HG03378 (cell line): ENCODE results near the gene WDFY2.
A peak's percentile ranks its signal among the peaks of the same experiment; 100 is the strongest.

Experiments used
- ATAC-seq: cut with Tn5 transposase; IDR thresholded peaks from one replicate; pipeline ENCODE4 v1.9.1; 2021; ENCODE audit warnings: mild to moderate bottlenecking, moderate library complexity; ENCODE audit not compliant: unreplicated experiment

WDFY2 gene

DNA sequence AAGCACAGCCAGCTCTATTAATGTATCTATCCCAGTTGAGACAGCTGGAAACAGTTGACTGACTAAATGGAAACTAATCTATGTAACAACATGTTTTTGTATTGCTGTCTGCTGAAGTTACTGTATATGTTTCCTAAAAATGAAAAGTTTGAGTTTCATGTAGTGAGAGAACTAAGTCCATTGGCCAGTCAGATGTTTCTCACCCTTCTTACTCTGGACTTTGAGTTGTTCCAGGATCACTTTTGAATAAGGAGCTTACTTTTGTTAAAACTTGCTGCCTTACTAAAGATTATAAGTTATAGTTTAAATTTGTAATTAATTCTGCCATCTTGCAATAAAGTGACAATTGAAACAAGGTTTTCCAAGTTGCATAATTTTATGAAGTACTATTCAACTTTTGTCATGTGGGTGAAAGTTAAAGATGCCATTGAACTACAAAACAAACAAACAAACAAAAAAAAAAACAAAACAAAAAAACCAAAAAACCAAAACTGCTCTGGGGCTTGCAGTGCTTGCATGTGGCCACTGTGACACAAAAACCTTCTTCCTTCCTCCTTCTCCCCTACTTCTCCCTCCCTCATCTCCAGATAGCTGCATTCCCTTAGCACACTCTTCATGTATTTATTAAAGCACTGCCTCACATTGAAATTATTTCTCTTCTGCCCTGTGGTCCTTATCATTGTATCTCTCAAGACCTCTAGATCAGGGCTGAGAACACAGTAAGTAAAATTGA is 15.3 kb downstream of the WDFY2 start:
- no peak for ATAC-seq

DNA sequence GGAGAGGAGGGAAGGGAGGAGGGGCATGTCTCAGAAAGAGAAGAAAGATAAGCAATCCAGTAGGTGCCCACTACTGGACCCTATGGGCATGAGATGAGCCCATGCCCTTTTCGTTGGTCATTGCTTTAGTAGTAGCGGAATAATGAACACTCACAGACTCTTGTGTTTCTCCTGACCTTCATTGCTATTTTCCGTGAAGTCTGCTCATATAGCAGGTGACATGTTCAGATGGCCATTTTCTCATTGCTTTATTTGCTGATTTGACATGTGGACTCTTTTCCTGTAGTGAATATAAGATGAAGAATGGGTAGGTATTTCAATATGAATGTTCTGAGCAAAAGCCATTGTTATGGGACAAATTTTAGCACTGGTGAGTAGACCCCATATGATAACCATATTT is 16.4 kb downstream of the WDFY2 start:
- no peak for ATAC-seq

DNA sequence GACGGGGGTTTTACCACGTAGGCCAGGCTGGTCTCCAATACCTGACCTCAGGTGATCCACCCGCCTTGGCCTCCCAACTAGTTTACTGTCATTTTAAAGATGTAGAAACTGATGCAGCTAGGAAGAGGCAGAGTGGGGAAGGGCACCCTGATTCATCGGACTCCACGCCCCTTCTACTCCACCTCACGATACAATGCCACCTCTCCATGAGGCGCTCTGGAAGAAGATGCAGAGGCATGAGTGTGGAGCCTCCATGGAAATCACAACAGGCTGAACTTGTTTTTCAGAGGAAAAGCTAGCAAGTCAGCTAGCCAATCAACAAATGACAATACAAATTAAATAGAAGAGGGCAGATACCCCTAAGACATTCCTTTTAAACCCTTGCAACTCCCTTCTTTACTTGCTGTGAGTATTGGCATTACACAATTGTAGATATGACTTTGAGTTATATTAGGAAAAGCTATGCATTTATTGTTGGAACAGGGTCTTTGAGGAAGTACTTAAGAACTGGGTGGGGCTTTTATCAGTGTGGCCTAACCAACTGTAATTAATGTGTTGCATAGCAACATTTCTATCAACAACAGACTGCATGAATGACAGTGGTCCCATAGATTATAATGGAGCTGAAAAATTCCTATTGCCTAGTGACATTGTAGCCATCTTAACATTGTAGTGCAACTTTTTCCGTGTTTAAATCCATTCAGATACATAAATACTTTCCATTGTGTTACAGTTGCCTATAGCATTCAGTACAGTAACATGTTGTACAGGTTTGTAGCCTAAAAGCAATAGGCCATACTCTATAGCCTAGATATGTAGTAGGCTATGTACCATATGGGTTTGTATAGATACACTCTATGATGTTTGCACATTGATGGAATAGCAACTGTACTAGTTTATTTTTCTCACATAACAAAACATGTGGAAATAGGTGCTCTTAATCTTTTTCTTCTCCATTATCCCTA is 17.6 kb downstream of the WDFY2 start:
- ATAC-seq: no peak

DNA sequence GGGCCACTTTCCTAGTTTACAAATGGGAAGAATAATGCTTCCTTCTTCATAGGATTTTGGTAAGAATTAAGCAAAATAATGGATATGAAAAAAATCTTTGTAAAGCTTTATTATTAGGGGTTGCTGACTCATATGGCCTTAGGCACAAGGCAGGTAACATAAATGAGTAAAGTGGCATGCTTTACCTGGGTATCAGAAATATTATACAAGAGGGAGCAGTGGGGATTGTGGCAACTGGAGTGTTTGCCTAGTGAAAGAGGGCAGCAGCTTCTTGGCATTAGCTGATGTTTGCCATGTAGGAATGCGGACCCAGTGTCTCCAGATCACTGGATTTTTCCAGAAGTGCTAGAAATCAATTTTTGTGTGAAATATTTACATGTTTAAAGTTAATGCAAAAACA is 19.5 kb downstream of the WDFY2 start:
- no peak for ATAC-seq

DNA sequence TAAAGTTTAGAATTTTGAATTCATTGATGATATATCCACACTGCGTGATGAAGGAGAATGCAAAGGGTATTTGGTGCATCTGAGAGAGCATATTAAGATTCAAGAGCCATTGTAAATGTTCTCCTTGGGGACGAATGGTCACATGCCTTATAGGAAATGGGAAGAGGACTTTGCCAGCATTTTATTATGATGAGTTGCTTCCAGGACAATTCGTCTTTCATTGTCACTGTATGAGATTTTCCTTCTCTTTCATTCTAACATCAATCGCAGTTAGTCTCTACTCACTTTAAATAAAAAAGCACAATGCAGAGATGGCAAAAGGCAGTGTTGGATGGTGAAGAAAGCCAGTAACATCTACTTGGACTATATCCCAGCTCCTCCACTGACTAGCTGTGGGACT is 21.4 kb downstream of the WDFY2 start:
- ATAC-seq: no peak

DNA sequence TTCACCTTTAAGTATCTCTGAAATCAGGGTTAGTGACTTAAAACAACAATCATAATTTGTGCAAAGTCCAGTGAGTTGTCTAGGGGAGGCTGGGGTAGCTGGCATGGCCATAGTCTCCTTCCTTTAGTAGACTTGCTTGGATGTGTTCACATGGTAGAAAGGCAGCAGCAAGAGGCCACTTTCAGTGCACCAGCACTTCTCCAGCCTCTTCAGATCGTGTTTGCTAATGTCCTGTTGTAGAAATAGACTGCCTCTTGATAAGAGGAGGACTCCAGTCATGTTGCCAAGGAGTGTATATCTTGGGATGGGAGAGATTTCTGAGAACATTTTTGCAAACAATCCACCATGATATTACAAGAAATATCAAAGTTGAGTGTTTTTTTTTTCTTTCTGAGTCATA is 22.9 kb downstream of the WDFY2 start:
- ATAC-seq: no peak

DNA sequence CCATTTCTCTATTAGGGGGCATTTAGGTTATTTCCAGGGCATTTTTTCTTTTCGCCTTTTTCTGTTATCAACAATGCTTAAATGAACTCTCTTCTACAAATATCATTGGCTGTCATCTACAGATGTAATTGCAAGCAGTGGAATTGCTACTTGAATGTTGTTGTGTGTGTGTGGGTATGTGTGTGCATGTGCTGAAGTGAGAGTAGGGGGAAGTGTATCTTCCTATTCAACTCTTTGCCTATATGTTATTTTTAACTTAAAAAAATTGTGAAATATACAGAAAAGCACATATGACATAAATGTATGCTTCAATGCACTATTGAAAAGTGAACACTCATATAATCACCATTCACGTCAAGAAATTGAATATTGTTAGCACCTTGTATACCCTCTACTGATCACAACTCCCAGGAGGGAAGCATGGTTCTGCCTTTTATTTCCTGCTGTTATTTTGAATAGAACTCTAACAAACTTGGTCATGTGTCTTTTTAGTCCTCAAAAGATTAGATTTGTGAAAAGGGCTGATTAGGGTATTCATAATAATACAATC is 24.7 kb downstream of the WDFY2 start:
- no peak for ATAC-seq

DNA sequence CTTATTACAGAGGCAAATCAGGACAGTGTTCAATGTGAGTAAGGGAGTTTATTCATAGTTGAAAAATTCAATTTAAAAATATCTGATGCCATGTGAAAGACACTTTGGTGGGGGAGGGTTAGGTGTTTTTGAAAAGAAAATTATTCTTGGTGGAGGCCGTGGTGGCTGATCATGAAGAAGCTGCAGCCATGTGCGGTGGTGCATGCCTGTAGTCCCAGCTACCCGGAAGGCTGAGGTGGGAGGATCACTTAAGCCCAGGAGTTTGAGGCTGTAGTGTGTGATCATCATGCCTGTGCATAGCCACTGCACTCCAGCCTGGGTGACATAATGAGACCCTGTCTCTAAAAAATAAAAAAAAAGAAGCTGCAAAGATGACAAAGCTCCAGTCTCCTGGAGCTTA is 28.6 kb downstream of the WDFY2 start:
- no peak for ATAC-seq

DNA sequence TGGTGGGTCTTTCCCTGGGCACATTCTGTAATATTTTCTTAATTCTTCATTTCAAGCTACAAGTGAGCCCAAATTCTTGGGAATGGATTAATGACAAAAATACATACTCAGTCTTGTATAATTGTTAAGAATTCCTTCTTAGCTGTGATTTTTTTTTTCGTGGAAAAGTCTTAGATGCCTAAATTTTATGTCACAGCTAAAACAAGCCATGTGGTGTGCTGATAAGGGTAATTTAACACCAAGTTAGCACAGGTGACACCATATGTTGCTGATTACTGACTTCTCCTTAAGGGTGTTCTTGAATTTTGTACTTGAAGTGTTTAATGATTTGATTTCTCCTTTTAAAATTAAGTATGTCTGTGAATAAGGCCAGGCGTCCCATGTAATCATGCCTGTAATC is 29.3 kb downstream of the WDFY2 start:
- ATAC-seq: no peak

DNA sequence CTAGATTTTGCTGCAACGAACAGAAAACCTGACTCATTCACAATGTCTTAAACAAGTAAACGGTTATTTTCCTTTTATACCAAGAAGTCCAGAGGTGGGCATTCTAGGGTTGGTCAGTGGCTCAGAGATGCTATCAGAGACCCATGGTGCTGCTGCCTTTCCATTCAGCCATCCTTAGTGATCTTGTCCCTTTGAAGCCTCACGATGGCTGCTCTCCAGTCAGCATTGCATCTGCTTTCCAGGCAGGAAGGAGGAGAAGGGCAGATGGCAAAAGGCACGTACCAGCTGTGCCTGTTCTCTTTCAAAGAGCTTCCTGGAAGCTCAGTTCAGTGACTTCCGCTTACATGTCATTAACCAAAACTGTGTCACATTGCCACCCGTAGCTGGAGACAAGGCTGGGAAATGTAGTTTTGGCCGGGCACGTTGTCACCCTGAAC is 30.1 kb downstream of the WDFY2 start:
- peak; percentile 88 for ATAC-seq

DNA sequence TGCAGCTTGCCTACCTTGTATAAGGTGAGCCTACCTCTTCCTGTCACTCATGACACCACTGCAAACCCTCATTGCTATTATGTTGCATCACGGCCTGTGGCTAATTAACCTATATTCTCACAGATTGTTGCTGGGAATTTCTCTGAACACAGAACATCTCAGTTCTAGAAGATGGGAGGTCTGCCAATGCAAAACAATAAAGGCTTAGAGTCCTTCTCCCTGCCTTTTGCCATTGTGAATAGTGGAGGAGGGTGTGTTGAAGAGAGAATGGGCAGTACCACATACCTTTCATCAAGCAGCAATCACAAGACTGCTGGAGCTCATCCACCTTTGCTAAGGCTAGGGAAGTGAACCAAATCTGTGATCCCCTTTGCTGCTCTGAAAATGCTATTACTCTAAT is 34.4 kb downstream of the WDFY2 start:
- ATAC-seq: no peak

DNA sequence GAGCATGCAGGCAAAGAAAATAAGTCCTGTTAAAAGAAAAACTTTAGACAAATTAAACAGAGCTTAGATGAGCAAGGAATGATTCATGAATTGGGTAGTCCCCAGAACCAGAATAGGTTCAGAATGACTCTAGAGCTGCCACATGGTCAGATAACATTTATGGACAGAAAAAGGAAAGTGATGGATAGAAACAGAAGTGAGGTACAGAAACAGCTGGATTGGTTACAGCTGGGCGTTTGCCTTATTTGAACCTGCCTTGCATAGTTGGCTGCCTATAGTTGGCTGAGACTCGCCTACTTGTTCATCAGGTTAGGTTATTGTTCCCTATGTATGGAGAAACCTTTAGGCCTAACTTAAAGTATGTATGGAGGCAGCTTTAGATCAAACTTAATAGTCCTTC is 35.4 kb downstream of the WDFY2 start:
- no peak for ATAC-seq

DNA sequence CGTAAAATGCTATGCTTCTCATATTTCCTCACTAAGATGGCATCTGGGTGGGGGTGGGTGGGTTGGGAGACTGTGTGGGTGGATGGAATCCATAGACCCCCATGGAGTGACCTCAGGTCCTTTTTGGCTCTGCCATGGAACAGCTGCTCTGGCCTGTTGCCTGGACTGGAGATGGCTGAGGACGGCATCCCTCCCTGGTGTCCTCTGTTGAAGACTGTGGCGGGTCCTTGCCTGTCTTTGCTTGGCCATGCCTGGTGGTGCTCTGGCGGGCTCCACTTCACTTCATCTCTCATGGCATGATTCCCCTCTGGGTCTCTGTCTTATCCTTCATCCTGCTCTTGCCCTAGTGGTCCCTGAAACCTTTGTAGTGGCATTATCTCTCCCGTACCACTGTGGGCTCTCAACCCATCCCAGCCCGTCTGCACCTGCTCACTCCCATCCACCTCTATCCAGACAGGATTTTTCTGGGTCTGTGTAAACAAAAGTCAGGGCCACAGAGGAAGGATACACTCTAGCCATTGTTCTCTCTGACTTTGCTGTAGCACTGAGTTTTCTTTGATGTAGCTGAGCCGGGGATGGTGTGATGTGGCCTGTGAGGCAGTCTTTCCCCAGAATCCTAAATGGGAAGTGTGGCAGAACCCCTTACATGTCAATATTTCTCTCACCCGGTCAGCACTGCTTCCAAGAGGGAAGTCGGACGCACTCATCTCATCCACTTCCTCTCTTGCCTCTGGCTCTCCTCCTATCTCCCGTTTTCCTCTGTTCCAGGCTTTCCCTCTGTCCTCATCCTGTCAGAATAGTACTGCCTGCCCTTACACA is 36.1 kb downstream of the WDFY2 start:
- ATAC-seq: no peak

DNA sequence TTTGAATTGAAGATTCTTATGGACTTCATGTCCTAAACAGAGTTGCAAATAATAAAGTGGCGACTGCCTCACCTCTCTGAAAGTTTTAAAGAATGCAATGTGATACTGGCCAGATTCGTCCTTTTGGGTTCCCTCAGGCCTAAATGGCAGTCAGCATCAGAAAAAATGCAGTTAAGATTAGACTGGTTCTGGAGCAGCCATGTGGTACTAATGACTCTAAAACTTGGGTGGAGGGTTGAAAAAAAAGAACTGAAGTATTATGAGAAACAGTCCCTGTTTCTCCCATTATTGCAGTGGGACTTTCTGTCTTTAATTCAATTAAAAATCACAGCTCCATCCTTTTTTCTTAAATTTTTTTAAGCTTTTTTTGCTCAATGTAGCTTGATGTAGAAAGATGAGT is 37.3 kb downstream of the WDFY2 start:
- ATAC-seq: no peak

DNA sequence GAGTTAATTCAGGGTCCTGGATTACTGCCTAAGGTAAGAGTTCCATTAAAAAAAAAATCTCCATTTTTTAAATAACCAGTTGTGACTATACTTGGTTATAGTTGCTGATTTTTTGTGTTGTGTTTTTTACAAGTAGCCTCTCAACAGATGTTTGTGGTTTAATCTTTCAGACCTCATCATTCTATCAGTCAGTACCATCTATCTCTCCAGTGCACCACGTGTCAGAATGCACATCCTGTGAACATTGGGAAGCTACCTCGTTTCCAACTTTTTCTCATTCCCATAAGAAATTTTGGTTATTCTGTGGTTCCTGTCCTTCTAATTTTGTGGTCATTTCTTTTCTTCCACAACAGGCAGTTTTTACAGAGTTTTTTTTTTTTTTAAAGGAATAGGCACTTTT is 39.2 kb downstream of the WDFY2 start:
- ATAC-seq: no peak

DNA sequence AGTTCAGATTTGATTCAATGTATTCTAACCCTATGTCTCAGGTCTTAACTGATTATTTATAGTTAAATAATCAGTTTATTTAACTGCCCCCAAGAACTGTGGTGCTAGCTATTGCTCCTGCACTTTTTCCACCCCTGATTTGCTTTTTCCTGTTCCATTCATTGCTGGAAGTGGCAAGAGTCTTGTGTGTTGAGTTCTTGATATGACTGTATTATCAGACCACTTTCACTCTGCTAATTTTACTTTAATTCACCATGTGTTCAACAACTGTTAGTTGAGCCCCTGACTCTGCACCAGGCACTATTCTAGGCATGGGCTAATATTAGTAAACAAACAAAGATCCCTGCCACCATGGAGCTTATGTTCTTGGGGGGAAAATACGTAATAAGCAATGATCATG is 39.9 kb downstream of the WDFY2 start:
- no peak for ATAC-seq

DNA sequence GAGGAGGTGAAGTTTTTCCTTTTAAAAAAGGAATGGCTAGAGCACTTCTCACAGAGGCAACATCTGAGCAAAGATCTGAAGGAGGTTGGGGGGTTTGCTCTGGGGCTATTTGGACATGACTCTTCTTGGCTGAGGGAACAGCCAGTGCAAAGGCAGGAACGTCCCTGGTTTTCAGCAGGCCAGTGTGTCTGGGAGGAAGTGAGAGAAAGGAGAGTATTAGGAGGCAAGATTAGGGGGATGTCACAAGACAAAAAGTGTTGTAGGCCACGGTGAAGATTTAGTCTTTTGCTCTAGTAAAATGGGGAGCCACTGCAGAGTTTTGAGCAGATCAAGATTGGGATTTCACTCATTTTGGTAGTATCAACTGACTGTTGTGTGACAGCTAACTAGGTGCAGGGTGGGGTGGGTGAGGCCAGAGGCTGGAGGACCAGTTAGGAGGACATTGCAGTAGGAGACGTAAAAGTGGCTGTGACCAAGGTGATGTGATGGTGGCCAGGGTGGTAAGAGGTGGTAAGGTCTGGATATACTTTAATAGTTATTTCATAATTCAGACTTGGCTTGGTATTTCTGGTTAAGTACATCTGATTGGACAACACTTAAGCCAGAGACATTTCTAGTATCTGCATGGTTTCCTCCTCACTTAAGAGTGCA is 40.6 kb downstream of the WDFY2 start:
- ATAC-seq: no peak

DNA sequence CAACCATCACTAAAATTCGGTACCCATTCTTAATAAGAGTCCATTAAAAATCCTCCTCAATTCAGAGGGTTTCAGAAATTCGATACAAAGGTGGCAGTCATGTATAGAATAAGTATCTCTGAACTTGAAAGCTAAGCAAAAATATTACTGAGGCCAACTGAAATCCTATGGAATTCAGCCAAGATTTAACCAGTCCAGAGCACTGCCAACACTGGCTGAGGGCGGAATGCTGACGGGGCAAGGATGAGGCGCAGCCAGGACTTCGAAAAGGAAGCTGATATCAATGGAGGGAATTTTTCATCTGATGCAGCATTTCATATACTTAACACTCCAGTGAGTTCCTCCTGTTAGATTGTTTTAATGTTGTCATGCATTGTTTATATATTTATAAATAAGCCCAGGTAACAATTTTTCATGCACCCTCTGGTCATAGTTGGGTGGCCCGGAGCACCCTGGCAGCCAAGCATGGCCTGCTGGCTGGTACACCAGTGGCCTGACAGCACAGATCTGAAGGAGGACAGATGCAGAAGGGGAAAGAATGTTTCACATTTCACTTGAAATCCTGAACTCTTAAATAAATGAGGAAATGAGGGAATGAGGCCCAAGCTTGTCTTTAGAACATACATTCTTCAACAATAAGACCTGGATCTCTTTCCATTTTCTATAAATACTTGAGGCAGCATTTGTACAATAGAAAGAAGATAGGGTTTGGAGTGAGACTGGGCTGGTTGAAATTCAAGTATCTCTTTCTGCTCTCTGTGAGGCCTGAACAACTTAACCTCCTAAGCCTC is 41.5 kb downstream of the WDFY2 start:
- ATAC-seq: no peak

DNA sequence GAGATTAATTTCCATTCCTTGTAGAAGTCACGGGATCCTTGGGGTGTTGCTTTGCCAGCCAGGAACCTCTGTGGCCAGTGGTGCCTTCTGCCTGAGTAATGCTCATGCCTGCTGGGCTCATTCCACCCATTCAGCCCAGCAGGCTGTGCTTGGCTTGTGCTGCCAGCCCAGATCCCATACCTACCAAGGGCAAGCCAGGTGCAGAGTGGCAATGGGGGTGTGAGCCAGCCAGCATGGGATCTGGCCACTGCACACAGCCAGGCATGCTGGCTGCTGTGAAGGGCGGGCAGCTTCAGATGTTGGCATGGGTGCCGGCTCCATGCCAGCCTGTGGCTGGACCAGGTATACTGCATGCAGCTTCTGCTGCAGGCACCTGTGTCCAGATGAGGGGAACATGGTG is 42.5 kb downstream of the WDFY2 start:
- no peak for ATAC-seq
